ENCODE data around the gene SMCP. TPM values are rescaled to one million over a fixed set of nuclear protein-coding genes. Genes with fewer than 3 reads are reported as not detected.

SMCP gene
- total and polyA plus RNA-seq, 2 experiments from 2014 or later, result not detected

DNA sequence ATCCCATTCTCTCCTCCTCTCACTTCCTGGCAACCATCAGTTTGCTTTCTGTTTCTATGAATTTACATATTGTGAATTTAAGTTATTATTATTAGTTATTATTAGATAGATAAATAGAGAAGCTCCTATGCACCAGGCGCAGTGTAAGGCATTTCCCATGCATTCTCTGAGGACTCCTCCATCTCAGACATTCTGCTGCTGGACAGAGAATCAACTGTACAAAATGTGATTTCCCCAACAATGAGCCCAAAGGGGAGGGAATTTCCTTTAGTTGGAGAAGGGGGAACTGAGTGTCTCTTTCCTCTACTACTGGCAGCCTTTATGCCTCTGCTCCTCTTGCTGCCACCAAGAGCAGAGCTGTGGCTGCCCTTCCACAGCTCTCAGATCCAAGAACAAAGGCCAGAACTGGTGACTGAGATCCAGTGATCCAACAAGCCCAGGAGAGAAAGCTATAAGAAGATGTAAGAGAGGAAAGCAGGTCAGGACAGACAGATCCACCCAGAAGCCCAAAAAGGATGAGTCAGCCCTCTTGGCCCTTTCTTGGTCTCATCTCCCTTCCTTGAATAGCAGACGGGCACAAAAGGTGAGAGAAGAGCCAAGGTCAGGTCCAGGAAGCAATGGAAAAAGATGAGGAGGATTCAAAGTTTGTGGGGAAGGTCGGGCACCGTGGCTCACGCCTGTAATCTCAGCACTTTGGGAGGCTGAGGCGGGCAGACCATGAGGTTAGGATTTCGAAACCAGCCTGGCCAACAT, 26.7 kb downstream of the SMCP start:
- 0 out of 2 replicates have a peak, but pooled peaks cover under 1% of the 10 kb centered on the region for H3K9me2 ChIP-seq (ENCODE audit: insufficient read depth)
- H4K20me1 ChIP-seq (replicated peaks; ENCODE audit: insufficient read depth), result no peaks in the 10 kb centered on the region
- no peaks in the 10 kb centered on the region for H3F3A ChIP-seq (replicated peaks; ENCODE audit: low read depth)
- no peak overlapping the region for H3K27ac ChIP-seq (ENCODE audit: low read depth)
- H3K9me3 Mint-ChIP-seq, result peaks cover 2% of the 10 kb centered on the region; the same call in 2 of the 3 replicates
- peaks cover 3% of the 10 kb centered on the region for H3K27me3 Mint-ChIP-seq (ENCODE audit: insufficient read depth, low read depth, poor library complexity)
- H3K36me3 Mint-ChIP-seq (ENCODE audit: low read depth), result peaks cover 3% of the 10 kb centered on the region; the same call in 2 of the 3 replicates
- no peak overlapping the region for H3K27ac Mint-ChIP-seq
- H3K4me3 ChIP-seq, result no peak overlapping the region
- no peak overlapping the region for H3K4me2 ChIP-seq
- H3K79me2 ChIP-seq (replicated peaks; ENCODE audit: insufficient read depth), result no peaks in the 10 kb centered on the region
- H3K4me1 ChIP-seq (ENCODE audit: insufficient read depth), result no peaks in the 10 kb centered on the region
- TF ChIP-seq POLR2AphosphoS5 (IDR thresholded peaks at IDR 0.05; ENCODE audit: low read depth) (no peak), CREB1 (CRISPR knock-in tag; IDR thresholded peaks at IDR 0.05; ENCODE audit: low read depth) (no peak), ETS1 (IDR thresholded peaks at IDR 0.05) (no peak), NANOG (IDR thresholded peaks at IDR 0.05; ENCODE audit: borderline replicate concordance) (no peak)
- H3K27me3 ChIP-seq (ENCODE audit: insufficient read depth), result no peaks in the 10 kb centered on the region
- H3K36me3 ChIP-seq (ENCODE audit: insufficient read depth), result no peaks in the 10 kb centered on the region
- H3K4me3 Mint-ChIP-seq, result no peak overlapping the region
- no peak for ATAC-seq
- H2AFZ ChIP-seq, result no peak overlapping the region
- DNase-seq (ENCODE audit: low spot score), result no peak
- H3K4me1 Mint-ChIP-seq, result no peaks in the 10 kb centered on the region; the same call in 2 of the 3 replicates

- H3F3A ChIP-seq (replicated peaks; ENCODE audit: low read depth), result no peaks in the 10 kb centered on the region
- no peaks in the 10 kb centered on the region for H3K27me3 ChIP-seq (ENCODE audit: insufficient read depth)
- H3K4me1 ChIP-seq (ENCODE audit: insufficient read depth), result no peaks in the 10 kb centered on the region
- DNase-seq (ENCODE audit: low spot score), result no peak
- ATAC-seq, result no peak
- Mint-ChIP-seq H3K27me3 (ENCODE audit: insufficient read depth, low read depth, poor library complexity) (peaks cover 3% of the 10 kb centered on the region), H3K9me3 (peaks cover 8% of the 10 kb centered on the region; the same call in 2 of the 3 replicates), H3K4me3 (no peak overlapping the region), H3K27ac (no peak overlapping the region), H3K4me1 (no peaks in the 10 kb centered on the region; the same call in 2 of the 3 replicates), H3K36me3 (ENCODE audit: low read depth) (peaks cover 5% of the 10 kb centered on the region; the same call in 2 of the 3 replicates)
- H3K4me2 ChIP-seq, result no peak overlapping the region
- H4K20me1 ChIP-seq (replicated peaks; ENCODE audit: insufficient read depth), result no peaks in the 10 kb centered on the region
- no peak overlapping the region for H3K27ac ChIP-seq (ENCODE audit: low read depth)
- no peaks in the 10 kb centered on the region for H3K79me2 ChIP-seq (replicated peaks; ENCODE audit: insufficient read depth)
- H3K36me3 ChIP-seq (ENCODE audit: insufficient read depth), result no peaks in the 10 kb centered on the region
- H3K4me3 ChIP-seq, result no peak overlapping the region
- H2AFZ ChIP-seq, result no peak overlapping the region
- H3K9me2 ChIP-seq (ENCODE audit: insufficient read depth), result no peaks in the 10 kb centered on the region
- no peak for TF ChIP-seq JUNB (IDR thresholded peaks at IDR 0.05; ENCODE audit: unreplicated experiment)
- TF ChIP-seq NANOG (IDR thresholded peaks at IDR 0.05; ENCODE audit: borderline replicate concordance), result no peak
- TF ChIP-seq ETS1 (IDR thresholded peaks at IDR 0.05), result no peak
- no peak for TF ChIP-seq EZH2 (IDR thresholded peaks at IDR 0.05; ENCODE audit: low read depth, unreplicated experiment)
- TF ChIP-seq POLR2AphosphoS5 (IDR thresholded peaks at IDR 0.05; ENCODE audit: low read depth), result no peak
- TF ChIP-seq EZH2phosphoT487 (IDR thresholded peaks at IDR 0.05; ENCODE audit: unreplicated experiment), result no peak
- no peak for TF ChIP-seq ZNF331 (CRISPR knock-in tag; IDR thresholded peaks at IDR 0.05; ENCODE audit: low read depth)
- TF ChIP-seq CTCF (conservative IDR thresholded peaks at IDR 0.05; ENCODE audit: low read depth in 2 of 2), result no peak
- no peak for TF ChIP-seq STAT1 (IDR thresholded peaks at IDR 0.05; ENCODE audit: unreplicated experiment)
- no peak for TF ChIP-seq ZNF114 (CRISPR knock-in tag; IDR thresholded peaks at IDR 0.05)
- no peak for TF ChIP-seq REST (IDR thresholded peaks at IDR 0.05; ENCODE audit: unreplicated experiment)
- no peak for TF ChIP-seq CREB1 (CRISPR knock-in tag; IDR thresholded peaks at IDR 0.05; ENCODE audit: low read depth)
These were observed 28.0 kb downstream of the SMCP start for GRCh38 chr1:152906023-152906565.
